Measurements from ENCODE around the gene CTRB1. TPM values are rescaled to one million over a fixed set of nuclear protein-coding genes. Genes with fewer than 3 reads are reported as not detected.

CTRB1 gene
- total and polyA plus RNA-seq, 2 of the 13 experiments (the other 11 are each of a cell fraction or from before 2014, with no cell fraction given): not detected

- TF ChIP-seq SKIL (CRISPR knock-in tag; IDR thresholded peaks at IDR 0.05; ENCODE audit: borderline replicate concordance): no peak
- TF ChIP-seq PCBP2 (optimal IDR thresholded peaks at IDR 0.05; ENCODE audit: low read depth, low read length, poor library complexity, severe bottlenecking): no peak
- TF ChIP-seq ZNF34 (CRISPR knock-in tag; IDR thresholded peaks at IDR 0.05; ENCODE audit: borderline replicate concordance): 0 out of 2 replicates have a peak, but pooled peaks have one; percentile 51
- TF ChIP-seq KDM1A (CRISPR knock-in tag; IDR thresholded peaks at IDR 0.05): no peak
- TF ChIP-seq HOXA5 (CRISPR knock-in tag; IDR thresholded peaks at IDR 0.05): no peak
- no peak for TF ChIP-seq ATF1 (CRISPR knock-in tag; IDR thresholded peaks at IDR 0.05)
- TF ChIP-seq ZNF367 (CRISPR knock-in tag; IDR thresholded peaks at IDR 0.05; ENCODE audit: borderline replicate concordance): no peak
- TF ChIP-seq, protein P1, sequence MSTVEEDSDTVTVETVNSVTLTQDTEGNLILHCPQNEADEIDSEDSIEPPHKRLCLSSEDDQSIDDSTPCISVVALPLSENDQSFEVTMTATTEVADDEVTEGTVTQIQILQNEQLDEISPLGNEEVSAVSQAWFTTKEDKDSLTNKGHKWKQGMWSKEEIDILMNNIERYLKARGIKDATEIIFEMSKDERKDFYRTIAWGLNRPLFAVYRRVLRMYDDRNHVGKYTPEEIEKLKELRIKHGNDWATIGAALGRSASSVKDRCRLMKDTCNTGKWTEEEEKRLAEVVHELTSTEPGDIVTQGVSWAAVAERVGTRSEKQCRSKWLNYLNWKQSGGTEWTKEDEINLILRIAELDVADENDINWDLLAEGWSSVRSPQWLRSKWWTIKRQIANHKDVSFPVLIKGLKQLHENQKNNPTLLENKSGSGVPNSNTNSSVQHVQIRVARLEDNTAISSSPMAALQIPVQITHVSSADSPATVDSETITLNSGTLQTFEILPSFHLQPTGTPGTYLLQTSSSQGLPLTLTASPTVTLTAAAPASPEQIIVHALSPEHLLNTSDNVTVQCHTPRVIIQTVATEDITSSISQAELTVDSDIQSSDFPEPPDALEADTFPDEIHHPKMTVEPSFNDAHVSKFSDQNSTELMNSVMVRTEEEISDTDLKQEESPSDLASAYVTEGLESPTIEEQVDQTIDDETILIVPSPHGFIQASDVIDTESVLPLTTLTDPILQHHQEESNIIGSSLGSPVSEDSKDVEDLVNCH (CRISPR knock-in tag; IDR thresholded peaks at IDR 0.05): no peak
- TF ChIP-seq SMAD1 (CRISPR knock-in tag; IDR thresholded peaks at IDR 0.05; ENCODE audit: borderline replicate concordance, low read depth): 0 out of 2 replicates have a peak, but pooled peaks have one; percentile 7
- TF ChIP-seq, protein P2, sequence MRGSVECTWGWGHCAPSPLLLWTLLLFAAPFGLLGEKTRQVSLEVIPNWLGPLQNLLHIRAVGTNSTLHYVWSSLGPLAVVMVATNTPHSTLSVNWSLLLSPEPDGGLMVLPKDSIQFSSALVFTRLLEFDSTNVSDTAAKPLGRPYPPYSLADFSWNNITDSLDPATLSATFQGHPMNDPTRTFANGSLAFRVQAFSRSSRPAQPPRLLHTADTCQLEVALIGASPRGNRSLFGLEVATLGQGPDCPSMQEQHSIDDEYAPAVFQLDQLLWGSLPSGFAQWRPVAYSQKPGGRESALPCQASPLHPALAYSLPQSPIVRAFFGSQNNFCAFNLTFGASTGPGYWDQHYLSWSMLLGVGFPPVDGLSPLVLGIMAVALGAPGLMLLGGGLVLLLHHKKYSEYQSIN (CRISPR knock-in tag; IDR thresholded peaks at IDR 0.05; ENCODE audit: borderline replicate concordance): no peak
- no peak for TF ChIP-seq ZNF510 (CRISPR knock-in tag; IDR thresholded peaks at IDR 0.05; ENCODE audit: low read depth)
- no peak for TF ChIP-seq ZNF7 (CRISPR knock-in tag; IDR thresholded peaks at IDR 0.05)
- no peak for TF ChIP-seq TGIF2 (CRISPR knock-in tag; IDR thresholded peaks at IDR 0.05)
- no peak for TF ChIP-seq SYNCRIP (IDR thresholded peaks at IDR 0.05; ENCODE audit: insufficient read depth, low read depth, low read length)
- TF ChIP-seq HDAC2 (CRISPR knock-in tag; IDR thresholded peaks at IDR 0.05): no peak
- TF ChIP-seq, protein P3, sequence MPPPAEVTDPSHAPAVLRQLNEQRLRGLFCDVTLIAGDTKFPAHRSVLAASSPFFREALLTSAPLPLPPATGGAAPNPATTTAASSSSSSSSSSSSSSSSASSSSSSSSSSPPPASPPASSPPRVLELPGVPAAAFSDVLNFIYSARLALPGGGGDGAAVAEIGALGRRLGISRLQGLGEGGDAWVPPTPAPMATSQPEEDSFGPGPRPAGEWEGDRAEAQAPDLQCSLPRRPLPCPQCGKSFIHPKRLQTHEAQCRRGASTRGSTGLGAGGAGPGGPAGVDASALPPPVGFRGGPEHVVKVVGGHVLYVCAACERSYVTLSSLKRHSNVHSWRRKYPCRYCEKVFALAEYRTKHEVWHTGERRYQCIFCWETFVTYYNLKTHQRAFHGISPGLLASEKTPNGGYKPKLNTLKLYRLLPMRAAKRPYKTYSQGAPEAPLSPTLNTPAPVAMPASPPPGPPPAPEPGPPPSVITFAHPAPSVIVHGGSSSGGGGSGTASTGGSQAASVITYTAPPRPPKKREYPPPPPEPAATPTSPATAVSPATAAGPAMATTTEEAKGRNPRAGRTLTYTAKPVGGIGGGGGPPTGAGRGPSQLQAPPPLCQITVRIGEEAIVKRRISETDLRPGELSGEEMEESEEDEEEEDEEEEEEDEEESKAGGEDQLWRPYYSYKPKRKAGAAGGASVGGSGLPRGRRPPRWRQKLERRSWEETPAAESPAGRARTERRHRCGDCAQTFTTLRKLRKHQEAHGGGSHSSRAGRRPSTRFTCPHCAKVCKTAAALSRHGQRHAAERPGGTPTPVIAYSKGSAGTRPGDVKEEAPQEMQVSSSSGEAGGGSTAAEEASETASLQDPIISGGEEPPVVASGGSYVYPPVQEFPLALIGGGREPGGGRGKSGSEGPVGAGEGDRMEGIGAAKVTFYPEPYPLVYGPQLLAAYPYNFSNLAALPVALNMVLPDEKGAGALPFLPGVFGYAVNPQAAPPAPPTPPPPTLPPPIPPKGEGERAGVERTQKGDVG (CRISPR knock-in tag; IDR thresholded peaks at IDR 0.05; ENCODE audit: borderline replicate concordance): no peak
- TF ChIP-seq SRSF1 (optimal IDR thresholded peaks at IDR 0.05; ENCODE audit: low read depth, low read length): no peak
- peak; percentile 60 for TF ChIP-seq SAP130 (CRISPR knock-in tag; IDR thresholded peaks at IDR 0.05; ENCODE audit: low read depth)
- no peak for TF ChIP-seq SMYD3 (CRISPR knock-in tag; IDR thresholded peaks at IDR 0.05)
- TF ChIP-seq GABPA (IDR thresholded peaks at IDR 0.05; ENCODE audit: low read depth, low read length): no peak
- TF ChIP-seq GABPA (CRISPR knock-in tag; IDR thresholded peaks at IDR 0.05; ENCODE audit: low read depth): no peak
- no peak for TF ChIP-seq GATA4 (IDR thresholded peaks at IDR 0.05; ENCODE audit: borderline replicate concordance, low read depth)
- no peak for TF ChIP-seq ZNF839 (CRISPR knock-in tag; IDR thresholded peaks at IDR 0.05; ENCODE audit: borderline replicate concordance)
Measured at GRCh38 chr16:75256059-75256571, 37.3 kb downstream of the CTRB1 start (continued).
